ENCODE measurements around the gene NCAM1.
"Not testable (repeated sequence)": the region's sequence is repeated elsewhere in the genome, so short reads cannot be mapped to it uniquely, and the experiment has no call there.

Gene NCAM1

DNA sequence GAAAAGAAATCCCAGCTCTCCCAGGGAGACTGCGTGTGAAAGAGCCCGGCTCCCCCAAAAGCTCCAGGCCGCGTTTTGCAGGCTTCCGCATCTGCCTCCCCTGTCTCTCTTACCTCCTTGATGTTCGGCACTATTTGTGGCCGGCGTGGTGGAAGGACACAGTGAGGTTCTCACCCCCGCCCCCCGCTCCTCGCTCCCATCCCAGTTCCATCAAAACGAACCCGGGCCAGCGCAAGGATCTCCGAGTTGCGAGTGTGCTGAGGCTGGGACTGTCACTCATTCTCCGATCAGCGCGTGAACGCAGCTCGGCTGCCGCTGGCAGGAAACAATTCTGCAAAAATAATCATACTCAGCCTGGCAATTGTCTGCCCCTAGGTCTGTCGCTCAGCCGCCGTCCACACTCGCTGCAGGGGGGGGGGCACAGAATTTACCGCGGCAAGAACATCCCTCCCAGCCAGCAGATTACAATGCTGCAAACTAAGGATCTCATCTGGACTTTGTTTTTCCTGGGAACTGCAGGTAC lies at the start of gene NCAM1:
NCAM1 (plus strand) TSS at position 275 of the 523 bp plus-strand sequence.
- no peak for DNase-seq

DNA sequence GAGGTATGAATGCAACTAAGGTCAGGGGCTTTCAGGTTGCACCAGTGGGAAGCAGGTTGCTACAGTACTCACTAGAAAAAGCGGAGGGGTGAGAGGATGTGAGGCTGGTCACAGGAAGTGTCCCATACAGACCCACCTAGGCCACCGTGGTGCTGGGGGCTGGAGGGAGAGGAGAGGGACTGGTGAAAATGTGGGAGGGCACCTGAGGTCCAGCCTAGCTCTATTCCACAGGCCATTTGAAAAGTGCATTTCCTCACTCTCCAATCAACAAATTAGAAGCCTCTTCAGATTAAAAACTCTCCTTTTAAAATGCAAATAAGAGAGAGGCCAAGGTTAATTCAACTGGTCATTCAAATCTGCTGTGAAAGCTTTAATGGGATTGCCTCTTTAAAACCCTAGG lies 38.6 kb upstream of the NCAM1 start:
- no peak for DNase-seq

DNA sequence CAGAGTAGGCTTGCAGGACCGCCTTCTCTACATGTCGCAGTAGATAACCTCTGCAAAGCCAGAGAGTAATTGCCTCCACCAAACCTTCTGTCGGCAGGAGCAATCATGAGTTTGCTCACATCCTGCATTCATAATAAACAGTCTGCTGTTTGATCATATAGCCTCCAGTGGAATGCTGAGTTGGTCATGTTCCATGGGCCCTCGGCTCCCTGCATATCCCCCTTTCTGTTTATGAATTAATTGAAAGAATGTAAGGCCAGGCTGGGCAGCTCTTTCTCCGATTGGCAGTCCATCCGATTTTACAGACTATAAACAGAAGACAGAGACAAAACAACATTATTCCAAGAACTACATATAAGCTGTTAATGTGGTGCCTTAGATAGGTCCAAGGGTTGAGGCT lies 36.4 kb upstream of the NCAM1 start:
- DNase-seq: not testable (repeated sequence)

DNA sequence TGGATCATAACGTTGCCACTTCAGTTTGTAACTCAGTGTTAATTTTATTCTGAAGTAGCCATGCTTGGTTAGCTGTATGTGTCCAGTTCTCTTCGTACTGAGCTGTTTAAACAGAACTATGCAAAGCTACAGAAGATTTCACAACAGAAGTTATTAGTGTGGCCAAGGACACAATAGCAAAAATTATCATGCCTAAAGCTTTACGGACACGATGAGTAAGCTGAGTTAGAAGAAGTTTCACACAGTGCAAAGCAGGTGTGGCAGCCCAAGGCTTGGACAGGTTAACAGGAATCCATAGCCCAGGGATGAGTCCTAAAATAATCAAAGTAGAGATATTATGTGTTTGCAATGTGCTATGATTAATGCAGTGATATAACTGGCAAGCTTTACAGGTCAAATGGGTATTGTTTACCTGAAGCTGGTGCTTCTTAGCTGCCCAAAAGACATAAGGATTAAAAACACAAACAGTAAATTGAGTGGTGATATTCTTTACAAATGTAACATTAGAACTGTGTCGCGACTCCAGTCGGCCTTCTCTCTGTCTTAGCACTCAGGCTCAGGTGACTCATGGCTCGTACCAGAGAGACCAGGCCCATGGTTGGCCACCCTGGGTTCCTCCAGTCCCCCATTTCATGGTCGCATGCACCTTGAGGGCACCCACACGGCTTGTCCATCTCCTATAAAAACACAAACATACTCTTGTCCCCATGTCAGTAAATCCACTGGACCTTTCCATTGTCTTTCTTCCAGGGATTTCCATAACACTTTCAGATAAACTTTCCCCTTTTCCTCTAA lies 35.5 kb upstream of the NCAM1 start:
- DNase-seq: no peak

DNA sequence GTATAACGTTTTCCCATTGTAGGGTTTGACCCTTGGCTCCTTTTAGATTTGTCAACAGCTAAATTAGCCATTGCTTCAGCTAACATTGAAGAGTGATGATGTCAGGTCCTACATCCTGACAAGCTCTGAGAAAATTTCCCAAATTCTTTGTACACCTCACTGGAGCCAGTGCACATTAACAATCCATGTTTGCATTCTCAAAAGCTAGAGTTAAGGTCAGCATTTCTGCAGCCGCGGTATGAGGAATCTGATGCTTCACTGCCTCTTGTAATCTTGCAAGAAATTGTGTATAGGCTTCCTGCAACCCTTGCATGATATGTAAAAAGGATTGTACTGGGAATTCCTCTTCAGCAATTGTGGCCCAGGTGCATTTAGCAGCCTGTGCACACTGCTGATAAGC lies 33.1 kb upstream of the NCAM1 start:
- no peak for DNase-seq

DNA sequence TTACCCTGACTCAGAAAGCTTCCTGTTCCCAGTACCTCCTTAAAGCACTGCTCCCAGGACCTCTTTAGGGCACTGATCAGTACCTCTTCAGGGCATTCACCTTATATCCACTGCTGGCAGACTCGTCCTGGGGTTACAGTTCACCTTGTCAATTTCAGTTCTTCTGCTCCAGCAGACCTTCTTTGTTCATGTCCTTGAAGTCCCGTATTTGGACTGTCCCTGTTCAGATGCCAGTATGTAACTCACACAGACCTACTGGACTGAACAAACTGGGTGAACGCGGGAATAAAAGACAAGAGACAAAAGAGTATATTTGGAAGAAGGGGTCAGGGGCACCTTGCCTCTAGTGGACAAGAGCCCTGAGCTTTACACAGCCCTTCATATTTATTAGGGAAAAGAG lies 31.8 kb upstream of the NCAM1 start:
- DNase-seq: no peak

DNA sequence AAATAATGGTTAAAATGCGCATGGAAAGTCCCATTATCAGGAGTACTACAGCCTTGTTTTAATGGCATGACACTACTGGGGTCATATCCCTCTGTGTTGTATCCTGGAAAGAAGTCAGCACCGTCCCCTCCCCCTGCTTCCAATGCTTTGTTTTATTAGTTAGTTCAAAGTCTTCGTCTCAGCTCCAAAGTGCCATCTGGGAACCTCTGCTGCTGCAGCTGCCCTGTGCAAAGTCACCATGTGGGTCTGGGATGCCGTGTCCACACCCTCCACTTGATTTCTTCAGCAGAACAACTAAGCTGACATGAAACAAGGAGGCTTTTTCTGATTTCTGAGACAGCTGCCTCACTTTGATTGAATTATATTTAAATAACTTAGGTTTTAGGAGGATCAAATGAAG lies 29.5 kb upstream of the NCAM1 start:
- DNase-seq: no peak

DNA sequence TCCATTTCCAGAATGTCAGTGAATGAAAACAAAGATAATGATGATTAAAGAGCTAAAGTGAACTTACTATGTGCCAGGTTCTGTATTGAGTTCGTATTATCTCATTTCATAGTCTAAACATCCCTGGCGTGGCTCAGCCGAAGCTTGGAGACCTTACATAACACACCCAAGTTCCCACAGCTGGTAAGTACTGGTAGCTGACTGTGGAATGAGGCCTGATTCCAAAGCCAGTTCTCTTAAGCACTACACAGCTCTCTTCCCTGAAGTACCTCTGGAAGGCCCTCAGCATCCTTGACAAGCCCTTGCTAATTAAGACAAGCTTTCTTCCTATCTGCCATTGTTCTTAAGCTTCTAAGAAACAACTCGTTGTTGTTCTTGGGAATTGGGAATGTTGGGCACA lies 28.6 kb upstream of the NCAM1 start:
- DNase-seq: no peak

DNA sequence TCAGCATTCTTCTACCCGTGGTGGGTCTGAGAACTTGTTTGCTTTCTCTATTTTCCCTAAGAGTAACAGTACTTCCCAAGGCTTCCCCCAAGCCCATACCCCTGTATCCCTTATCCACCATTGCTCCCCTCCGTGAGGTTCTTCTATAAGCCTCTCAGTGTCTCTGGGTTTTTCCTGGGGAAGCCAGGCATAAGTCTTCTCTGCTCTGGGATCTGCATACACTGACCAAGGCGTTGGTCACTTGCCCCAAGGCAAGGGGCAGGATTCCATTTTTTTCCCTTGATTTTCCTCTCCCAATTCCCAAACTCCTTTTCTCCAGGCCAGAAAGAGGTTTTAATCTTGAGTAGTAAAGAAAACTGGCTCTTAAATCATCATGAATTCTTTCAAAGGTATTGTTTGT lies 27.2 kb upstream of the NCAM1 start:
- DNase-seq: no peak

DNA sequence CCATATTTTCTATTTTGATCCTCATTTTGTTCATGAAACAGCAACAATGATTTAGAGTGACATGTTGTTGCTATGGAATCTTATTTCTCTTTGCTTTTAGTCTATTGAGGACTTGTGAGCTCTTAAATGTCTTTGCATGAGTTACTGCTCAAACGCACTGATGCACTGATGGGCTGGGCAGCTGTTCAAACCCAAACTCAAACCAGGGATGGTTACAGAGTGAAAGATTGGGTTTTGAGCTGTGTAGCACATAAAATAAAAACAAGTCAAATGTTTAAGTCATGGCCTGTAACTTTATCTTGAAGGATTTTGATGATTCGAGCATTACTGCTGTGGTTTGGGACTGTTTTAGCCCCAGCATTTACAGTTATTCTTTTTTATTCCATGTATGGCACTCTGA lies 20.1 kb upstream of the NCAM1 start:
- no peak for DNase-seq

DNA sequence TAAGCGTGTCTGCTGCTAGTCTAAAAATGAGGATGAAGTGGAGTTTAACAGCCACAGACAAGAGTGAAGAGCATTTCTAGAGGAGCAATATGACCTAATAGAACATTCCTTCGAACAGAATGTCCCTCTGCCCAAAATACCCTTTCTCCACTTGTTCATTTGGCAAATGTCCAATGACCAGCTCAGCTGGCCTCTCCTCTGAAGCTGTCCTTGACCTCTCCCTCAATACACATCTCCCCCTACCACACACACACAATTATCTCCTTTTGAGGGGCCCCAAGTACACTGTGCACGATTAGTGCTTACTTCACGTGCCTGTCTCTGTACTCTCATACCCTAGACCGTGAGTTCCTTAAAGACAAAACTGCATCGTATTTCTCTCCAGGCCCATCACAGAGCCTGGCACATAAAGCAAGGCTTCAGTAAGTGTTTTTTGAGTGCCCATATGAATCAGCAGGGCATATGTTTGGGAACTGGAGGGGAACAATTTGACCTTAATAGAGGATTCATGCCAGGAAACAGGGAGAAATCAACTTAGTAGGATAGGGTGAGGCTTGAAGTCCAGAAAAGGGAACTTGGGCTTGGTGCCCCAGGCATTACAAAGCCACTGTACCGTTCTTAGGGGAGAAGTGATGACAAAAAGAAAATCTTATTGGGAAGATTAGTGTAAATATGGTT lies 18.1 kb upstream of the NCAM1 start:
- DNase-seq: no peak

DNA sequence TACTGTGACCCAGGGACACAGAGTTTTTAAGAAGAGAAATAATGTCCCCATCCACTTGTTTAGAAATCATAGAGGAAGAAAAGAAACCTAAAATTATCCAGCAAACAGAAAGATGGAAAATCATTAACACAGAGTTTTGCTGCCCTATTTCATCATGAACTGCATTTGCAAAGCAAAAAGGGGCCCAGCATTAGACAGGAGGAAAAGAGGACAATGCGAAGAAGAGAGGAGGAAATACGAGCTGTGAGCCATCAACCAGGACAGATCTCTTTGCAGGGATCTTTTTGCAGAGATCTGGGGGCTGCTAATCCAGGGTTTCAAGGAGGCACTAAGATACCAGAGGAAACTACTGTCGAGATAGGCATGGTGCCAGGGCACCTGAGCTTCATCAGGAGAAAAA lies 14.4 kb upstream of the NCAM1 start:
- no peak for DNase-seq

DNA sequence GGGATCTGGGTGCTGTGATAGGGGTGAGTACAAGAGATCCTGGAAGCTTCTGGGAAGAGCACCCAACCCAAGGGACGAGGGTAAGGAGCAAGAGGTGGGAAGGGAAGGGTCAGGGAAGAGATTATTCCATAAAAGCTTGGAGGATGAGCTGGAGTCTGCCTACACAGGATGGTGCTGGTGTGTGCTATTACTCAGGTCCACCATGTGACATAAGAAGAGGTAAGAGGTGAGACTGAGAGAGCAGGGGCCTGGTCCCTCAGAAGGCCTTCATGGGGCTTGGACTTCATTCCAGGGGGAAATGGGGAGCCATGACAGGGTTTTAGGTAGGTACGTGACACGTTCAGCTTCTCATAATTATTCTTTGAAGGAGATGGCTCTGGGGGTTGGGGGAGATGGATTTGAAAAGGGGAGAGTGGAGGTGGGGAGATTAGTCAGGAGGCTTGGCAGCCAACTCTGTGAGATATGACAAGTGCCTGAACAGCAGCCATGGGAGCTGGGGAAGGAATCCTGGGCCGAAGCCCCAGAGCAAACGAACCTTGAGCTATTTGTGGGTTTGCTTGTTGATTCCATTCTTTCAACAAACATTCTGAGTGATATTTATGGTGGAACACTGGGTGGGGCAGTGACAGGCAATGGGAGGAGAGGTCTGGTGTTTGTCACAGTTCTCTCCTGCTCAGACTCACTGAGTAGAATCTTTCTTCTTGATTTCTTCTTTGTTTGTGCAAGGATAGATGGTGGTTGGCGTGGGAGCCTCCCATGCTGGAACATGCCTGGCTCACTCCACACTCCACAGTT lies 11.2 kb upstream of the NCAM1 start:
- DNase-seq: no peak

DNA sequence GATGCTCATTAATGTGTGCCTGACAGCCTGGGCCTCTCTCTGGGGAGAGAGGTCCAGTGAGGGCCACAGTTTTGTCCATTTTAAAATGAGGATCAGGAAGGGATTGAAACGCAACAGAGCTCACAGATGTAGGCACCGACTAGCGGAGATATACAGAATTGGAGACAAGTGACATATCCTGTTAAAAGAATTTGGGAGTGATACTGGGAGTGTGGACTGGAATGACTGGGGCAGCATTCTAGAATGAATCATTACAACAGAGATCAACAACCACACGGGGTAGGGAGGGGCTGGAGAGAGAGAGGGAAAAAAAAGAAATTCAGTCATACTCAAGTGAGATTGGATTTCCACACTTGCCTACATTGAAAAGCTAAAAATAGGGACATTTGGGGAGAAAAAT lies 2.5 kb upstream of the NCAM1 start:
- no peak for DNase-seq

DNA sequence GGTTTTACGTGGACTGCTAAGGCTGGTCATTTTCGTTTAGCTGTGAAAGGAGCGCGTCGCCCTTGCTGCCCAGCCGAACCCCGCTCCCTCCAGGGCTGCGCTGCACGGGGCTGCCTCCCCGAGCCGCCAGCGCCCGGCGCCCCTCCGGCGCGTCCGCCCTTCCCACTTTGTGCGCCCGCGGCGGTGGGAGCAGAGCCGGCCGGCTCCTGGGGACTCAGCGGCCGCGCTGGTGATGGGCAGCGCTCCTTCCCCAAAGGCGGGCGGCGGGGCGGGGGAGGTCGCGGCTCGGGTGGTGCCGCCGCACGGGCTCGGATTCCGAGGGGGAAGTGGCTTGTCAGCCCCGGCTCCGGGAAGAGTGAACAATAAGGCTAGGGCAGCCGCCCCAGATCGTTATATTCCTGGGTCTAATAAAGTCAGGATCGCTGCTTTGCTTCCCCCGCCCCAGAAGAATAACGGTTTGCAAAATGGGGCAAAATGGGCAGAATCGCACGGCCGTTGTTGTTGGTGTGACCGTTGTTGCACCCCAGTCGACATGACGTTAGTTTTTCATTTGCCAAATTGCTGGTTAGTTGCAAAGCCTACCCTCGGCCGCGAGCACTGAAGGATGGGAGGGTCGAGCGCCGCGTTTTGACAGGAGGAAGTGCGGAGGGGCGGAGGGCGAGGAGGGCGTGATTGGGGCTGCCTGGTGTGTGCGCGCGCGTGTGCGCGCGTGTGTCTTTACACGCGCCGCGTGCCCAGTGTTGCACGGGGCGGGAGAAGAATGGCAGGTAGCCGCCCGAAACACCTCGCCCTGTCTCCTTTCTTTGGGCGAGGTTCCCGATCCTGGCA lies 745 bp downstream of the NCAM1 start:
- no peak for DNase-seq

DNA sequence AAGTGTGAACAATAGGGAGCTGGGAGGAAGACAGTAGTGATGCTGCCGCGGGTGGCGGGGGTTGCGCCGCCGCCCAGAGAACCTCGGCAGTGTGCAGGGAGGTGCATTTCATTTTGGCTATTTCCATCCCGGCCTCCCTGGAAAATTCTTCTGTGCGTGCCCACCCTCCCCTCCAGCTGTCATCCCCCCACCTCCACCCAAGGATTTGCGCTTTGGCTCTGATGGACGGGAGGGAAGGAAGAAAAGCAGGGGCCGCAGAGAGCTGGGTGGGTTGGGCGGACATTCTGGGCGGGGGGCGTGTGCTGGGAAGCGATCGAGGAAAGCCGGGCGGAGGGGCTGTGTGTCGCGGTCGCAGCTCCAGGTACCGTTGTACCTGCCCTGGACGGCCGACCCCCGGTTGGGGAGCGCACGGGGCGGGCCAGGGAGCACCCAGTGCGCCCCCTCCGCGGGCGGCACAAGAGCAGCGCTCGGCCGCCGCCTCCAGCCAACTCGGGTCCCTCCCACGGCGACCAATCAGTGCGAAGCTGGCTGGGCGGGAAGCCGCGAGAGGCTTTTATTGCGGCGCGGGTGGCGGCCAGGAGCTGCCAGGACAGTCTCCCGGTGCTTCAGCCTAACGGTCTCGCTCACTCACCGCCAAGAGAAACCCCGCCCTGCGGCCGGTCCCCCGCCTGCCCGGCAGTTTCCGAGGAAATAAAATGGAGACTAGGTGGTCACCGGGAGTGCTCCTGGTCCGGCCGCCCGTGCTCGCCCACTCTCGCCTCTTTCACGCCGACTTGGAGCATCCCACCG lies 1.6 kb downstream of the NCAM1 start:
- DNase-seq: no peak

DNA sequence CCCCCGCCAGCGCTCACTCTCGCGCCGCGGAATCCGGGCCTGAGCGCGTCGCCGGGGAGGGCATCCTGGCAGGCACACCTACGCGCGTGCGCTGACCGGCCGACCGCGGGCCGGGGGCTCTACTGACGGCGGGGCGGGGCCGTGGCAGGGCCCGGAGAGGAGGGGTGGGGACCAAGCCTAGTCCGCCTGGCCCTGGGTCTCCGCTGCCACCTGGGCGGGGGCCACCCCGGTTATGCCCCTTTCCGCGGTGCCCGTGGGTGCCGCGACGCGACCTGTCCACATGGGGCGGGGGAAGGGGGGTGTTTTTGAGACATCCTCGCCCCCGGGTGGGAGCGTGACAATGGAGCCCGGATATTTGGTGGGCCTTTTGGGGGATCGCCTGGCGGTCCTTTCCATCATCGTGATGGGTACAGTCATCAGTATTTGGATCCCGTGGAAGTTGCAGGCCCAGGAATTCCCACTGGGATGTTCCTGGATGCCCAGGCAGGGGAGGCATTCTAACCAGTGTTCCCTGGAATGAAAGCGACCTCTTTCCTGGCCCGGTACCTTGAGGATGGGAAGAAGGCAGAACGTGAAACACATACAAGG lies 2.2 kb downstream of the NCAM1 start:
- DNase-seq: no peak

DNA sequence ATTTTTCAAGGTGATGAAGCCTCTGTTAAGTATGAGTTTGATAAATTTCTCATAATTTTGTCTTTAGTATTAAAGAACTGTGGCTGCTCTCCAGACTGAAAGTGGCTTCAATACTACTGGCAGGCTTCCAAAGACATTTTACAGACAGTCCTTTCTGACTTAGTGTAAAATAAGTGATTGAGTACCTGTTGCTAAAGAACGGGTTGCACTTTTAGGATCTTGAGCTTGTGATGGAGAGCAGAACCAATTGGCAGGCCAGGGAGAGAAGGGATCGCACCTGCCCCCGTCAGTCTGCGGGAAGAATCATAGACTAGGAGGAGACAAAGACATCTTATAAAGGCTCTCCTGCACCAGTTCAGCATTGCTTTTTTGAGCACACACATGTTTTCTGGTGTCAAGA lies 4.4 kb downstream of the NCAM1 start:
- no peak for DNase-seq

DNA sequence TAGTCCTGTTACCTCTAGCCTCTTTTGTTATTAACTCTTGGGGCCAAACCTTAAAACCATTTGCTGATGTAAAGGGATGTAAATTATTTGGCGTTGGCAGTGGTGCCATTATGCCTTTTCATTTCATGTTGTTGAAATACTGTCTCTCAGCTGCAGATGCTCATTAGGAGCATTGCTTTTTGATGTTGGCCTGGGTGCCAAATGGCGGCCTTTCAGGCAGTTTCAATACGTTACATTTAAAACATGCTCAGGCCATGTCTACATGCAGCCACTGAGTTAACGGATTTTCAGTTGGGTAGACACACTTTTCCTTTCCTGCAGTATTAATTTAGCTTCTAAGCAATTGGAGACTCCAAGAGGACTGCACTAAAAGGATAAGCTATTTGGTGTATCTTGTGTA lies 5.3 kb downstream of the NCAM1 start:
- DNase-seq: no peak

DNA sequence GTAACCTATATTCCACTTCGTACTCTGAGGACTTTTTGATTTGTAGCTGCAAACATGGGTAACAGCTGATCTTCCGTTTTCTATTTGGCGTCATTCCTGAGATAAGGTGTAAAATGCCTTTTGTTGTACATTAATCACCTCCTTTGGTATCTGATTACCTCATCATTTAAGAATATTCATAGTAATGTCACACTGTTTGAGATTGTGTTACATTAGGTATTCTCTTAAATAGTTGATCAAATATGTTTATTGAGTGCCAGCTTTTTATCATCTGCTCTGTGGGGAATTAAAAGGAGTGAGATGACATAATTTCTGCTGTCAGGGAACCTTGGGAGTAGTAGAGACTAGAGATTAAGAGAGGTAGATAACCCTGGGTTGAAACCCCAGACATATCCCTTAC lies 5.9 kb downstream of the NCAM1 start:
- no peak for DNase-seq

DNA sequence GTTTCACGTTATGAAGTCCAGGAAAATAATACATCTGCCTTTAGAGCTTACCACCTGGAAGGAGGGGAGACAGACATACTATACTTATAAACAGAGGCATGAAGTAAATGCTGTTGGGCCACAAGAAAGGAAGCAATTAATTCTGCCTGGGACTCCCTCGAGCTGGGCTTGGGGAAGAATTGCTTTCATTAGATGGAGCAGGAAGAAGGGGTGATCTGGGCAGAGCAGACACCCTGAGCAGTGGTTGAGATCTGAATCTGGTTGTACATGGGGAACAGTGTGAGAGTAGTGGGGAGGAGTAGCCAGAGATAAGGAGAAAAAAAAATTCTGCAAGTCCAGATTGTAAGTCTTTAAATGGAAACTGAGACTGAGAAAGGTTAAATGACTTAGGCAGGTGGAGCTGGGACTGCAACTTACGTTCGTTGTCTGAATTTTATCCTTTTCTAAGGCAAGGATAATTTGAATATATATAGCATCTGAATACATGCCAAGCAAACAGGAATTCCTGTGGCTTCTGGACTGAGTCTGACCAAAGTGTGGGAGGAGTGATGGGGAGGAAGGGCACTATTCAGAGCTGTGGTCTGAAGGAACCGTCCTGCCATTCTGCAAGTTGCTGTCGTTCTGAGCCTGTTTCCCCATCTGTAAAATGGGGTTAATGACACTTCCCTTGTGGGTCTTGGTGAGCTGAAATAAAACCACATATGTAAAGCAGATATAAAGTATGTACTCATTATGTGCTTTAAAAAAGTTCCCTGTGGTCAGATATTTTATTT lies 7.9 kb downstream of the NCAM1 start:
- no peak for DNase-seq

Measured in activated CD4-positive, alpha-beta T cell treated with anti-CD3 and anti-CD28 coated beads for 1 hour (primary cell).